BE2C (cell line): ENCODE results near the gene C17orf113. TPM values are rescaled to one million over a fixed set of nuclear protein-coding genes. Genes with fewer than 3 reads are reported as not detected.

Experiments
- DNase-seq: peaks from one replicate; pipeline ENCODE4 v3.0.0-alpha.2; 2020
- H3K27me3 ChIP-seq: fragments of 250-450 bp; sonication (Bioruptor Pico); 2 replicates; pipeline ENCODE4 v1.5.1; 2020; ENCODE audit warnings: mild to moderate bottlenecking
- H3K36me3 ChIP-seq: fragments of 250-450 bp; sonication (Bioruptor Pico); 2 replicates; pipeline ENCODE4 v1.5.1; 2020; ENCODE audit warnings: mild to moderate bottlenecking
- H3K4me1 ChIP-seq: fragments of 250-450 bp; sonication (Bioruptor Pico); 2 replicates; pipeline ENCODE4 v1.5.1; 2020
- H3K4me3 ChIP-seq: 2 replicates; pipeline ENCODE4 v1.5.1; 2011; ENCODE audit warnings: low read depth, low read length
- H3K9me3 ChIP-seq: fragments of 250-450 bp; sonication (Bioruptor Pico); 2 replicates; pipeline ENCODE4 v1.5.1; 2020
- CTCF ChIP-seq: IDR thresholded peaks from 2 replicates; pipeline ENCODE4 v1.5.1; 2012; ENCODE audit warnings: mild to moderate bottlenecking, low read depth, low read length
- polyA plus RNA-seq: library from polyadenylated mRNA; unstranded; fragments of >200 nt; gene quantifications from one replicate; pipeline ENCODE4 v1.2.1, GENCODE V29; 2012; ENCODE audit warnings: low read depth, missing spikeins; ENCODE audit not compliant: insufficient read length, insufficient read depth

The C17orf113 gene
- polyA plus RNA-seq: 5.3 TPM

GRCh38 chr17:42050393-42051012 lies at the start of gene C17orf113:
TSS of gene C17orf113 (minus strand) at chr17:42050601. CDS start at chr17:42043376, 7,225 bp downstream.
- H3K36me3 ChIP-seq: no peaks in the 10 kb centered on the region
- peak; percentile 11; the same call in 1 of the 2 replicates for TF ChIP-seq CTCF
- DNase-seq: peak; percentile 79
- peak within 1 kb of the TSS; percentile 76 for H3K4me3 ChIP-seq
- H3K4me1 ChIP-seq: no peaks in the 10 kb centered on the region
- no peaks in the 10 kb centered on the region for H3K27me3 ChIP-seq
- no peaks in the 10 kb centered on the region for H3K9me3 ChIP-seq

GRCh38 chr17:42098730-42099399 lies 48.5 kb upstream of the C17orf113 start:
- no peaks in the 10 kb centered on the region for H3K27me3 ChIP-seq
- H3K36me3 ChIP-seq: no peaks in the 10 kb centered on the region
- peak; percentile 43 for DNase-seq
- no peaks in the 10 kb centered on the region for H3K9me3 ChIP-seq
- H3K4me3 ChIP-seq: no peak overlapping the region
- no peak for TF ChIP-seq CTCF
- H3K4me1 ChIP-seq: no peaks in the 10 kb centered on the region; the same call in 1 of the 2 replicates

- DNase-seq: peak; percentile 47
- Histone ChIP-seq H3K36me3 (no peaks in the 10 kb centered on the region), H3K9me3 (no peaks in the 10 kb centered on the region), H3K27me3 (no peaks in the 10 kb centered on the region), H3K4me1 (no peaks in the 10 kb centered on the region; the same call in 1 of the 2 replicates), H3K4me3 (no peak within 1 kb of the TSS)
- TF ChIP-seq CTCF: no peak
These were observed 47.6 kb upstream of the C17orf113 start, which contains the start of gene ZNF385C for GRCh38 chr17:42097691-42098631. TSS of gene ZNF385C (minus strand) at chr17:42098473. CDS start at chr17:42063056, 35,417 bp downstream.

GRCh38 chr17:42096360-42097111 lies 46.1 kb upstream of the C17orf113 start:
- TF ChIP-seq CTCF: peak; percentile 17; the same call in 1 of the 2 replicates
- no peak for DNase-seq
- Histone ChIP-seq H3K27me3 (no peaks in the 10 kb centered on the region), H3K4me1 (no peaks in the 10 kb centered on the region; the same call in 1 of the 2 replicates), H3K36me3 (no peaks in the 10 kb centered on the region), H3K4me3 (no peak overlapping the region), H3K9me3 (no peaks in the 10 kb centered on the region)

- H3K4me1 ChIP-seq: no peaks in the 10 kb centered on the region; the same call in 1 of the 2 replicates
- H3K4me3 ChIP-seq: no peak overlapping the region
- no peaks in the 10 kb centered on the region for H3K36me3 ChIP-seq
- DNase-seq: no peak
- no peaks in the 10 kb centered on the region for H3K9me3 ChIP-seq
- no peaks in the 10 kb centered on the region for H3K27me3 ChIP-seq
- no peak for TF ChIP-seq CTCF
These were observed 44.1 kb upstream of the C17orf113 start for GRCh38 chr17:42094375-42095069.
